IPS-NIHi11 (cell line): Measurements from ENCODE around the gene SRPK1.

Experiments
- DNase-seq: peaks from one replicate; pipeline ENCODE4 v3.0.0; 2012; ENCODE audit warnings: mixed read lengths, low spot score

SRPK1 gene

GRCh38 chr6:35817515-35817914, 103.4 kb downstream of the SRPK1 start:
- DNase-seq: no peak

- DNase-seq: no peak
Measured at GRCh38 chr6:35811699-35811995, 109.3 kb downstream of the SRPK1 start.

- no peak for DNase-seq
Measured at GRCh38 chr6:35810971-35811698, 109.8 kb downstream of the SRPK1 start.

GRCh38 chr6:35809809-35810208, 111.1 kb downstream of the SRPK1 start:
- no peak for DNase-seq

GRCh38 chr6:35808688-35809087, 112.2 kb downstream of the SRPK1 start:
- DNase-seq: no peak

GRCh38 chr6:35804996-35805736, 115.7 kb downstream of the SRPK1 start, which contains the start of gene LHFPL5:
Gene LHFPL5, plus strand, starts transcription at chr6:35805352. Its CDS starts 319 bp downstream, at chr6:35805671.
- DNase-seq: peak; percentile 99

- DNase-seq: no peak
Measured at GRCh38 chr6:35801148-35801547, 119.8 kb downstream of the SRPK1 start.

- no peak for DNase-seq
Measured at GRCh38 chr6:35798706-35799105, 122.2 kb downstream of the SRPK1 start.

- DNase-seq: peak; percentile 47
Measured at GRCh38 chr6:35797837-35798526, 122.9 kb downstream of the SRPK1 start.

GRCh38 chr6:35796236-35796635, 124.7 kb downstream of the SRPK1 start:
- DNase-seq: no peak

- no peak for DNase-seq
Measured at GRCh38 chr6:35795453-35796071, 125.3 kb downstream of the SRPK1 start.

- no peak for DNase-seq
Measured at GRCh38 chr6:35794536-35795452, 126.1 kb downstream of the SRPK1 start.

GRCh38 chr6:35790683-35791082, 130.2 kb downstream of the SRPK1 start:
- no peak for DNase-seq

- no peak for DNase-seq
Measured at GRCh38 chr6:35788423-35788982, 132.4 kb downstream of the SRPK1 start.

GRCh38 chr6:35787266-35788218, 133.4 kb downstream of the SRPK1 start:
- DNase-seq: no peak

GRCh38 chr6:35786810-35787209, 134.1 kb downstream of the SRPK1 start:
- peak; percentile 60 for DNase-seq

- no peak for DNase-seq
Measured at GRCh38 chr6:35786272-35786671, 134.6 kb downstream of the SRPK1 start.

- no peak for DNase-seq
Measured at GRCh38 chr6:35784200-35784599, 136.7 kb downstream of the SRPK1 start.
